GF-D8 (cell line): Measurements from ENCODE around the gene SWT1.
"Not testable (repeated sequence)": the region's sequence is repeated elsewhere in the genome, so short reads cannot be mapped to it uniquely, and the experiment has no call there.

ENCODE experiments used
- DNase-seq: peaks from one replicate; lab custom pipeline; 2025; lab: John Stamatoyannopoulos, UW

The SWT1 gene

DNA sequence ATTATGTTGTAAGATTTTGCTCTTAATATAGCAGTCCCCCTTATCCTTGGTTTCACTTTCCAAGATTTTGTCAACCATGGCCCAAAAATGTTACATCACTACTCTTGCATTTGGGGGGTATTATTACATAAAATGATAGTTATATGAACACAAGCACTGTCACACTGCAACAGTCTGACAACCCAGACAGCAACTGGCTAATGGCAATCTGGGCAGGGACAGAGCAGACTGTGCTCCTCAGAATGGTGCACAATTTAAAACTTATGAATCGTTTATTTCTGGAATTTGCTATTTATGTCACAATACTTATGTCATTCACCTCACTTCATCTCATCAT, 162.1 kb downstream of the SWT1 start:
- no peak for DNase-seq

GRCh38 chr1:185321104-185321503, 164.1 kb downstream of the SWT1 start:
- DNase-seq: not testable (repeated sequence)

- DNase-seq: not testable (repeated sequence)
Measured at GRCh38 chr1:185321653-185322221, 164.8 kb downstream of the SWT1 start.

GRCh38 chr1:185322636-185323035, 165.7 kb downstream of the SWT1 start:
- no peak for DNase-seq

DNA sequence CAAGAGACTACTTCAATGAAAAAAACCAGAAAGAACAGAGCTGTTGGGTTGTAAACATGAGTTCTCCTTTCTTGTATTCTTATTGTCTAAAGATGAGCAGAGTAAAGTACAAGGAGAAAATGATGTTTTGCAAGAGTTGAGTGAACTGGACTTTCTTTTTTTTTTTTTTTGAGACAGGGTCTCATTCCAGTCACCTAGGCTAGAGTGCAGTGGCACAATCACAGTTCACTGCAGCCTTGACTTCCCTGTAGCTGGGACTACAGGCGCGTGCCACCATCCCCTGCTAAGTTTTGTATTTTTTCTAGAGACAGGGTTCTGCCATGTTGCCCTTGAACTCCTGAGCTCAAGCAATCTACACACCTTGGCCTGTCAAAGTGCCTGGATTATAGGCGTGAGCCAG, 167.2 kb downstream of the SWT1 start:
- DNase-seq: no peak

DNA sequence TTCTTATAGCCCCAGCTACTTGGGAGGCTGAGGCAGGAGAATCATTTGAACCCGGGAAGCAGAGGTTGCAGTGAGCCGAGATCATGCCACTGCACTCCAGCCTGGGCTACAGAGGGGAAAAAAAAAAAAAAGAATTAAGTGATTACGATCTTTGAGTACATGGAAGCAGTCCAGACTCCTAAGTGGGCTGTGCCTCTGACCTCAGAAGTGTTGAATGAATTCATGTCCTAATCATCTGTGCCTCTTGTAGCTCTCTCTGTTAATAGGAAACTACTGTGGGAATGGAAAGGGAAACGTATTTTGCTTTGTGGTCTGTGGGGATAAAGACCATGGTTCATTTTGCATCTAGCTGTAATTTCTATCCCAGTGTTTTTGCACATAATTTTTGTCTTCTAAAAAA, 168.4 kb downstream of the SWT1 start:
- no peak for DNase-seq

- DNase-seq: peak; percentile 8
Measured at GRCh38 chr1:185328255-185328654, 171.3 kb downstream of the SWT1 start.

GRCh38 chr1:185334182-185334581, 177.2 kb downstream of the SWT1 start:
- no peak for DNase-seq

- no peak for DNase-seq
Measured at GRCh38 chr1:185337246-185337645, 180.3 kb downstream of the SWT1 start.

GRCh38 chr1:185338719-185339622, 182.0 kb downstream of the SWT1 start:
- DNase-seq: peak; percentile 76

DNA sequence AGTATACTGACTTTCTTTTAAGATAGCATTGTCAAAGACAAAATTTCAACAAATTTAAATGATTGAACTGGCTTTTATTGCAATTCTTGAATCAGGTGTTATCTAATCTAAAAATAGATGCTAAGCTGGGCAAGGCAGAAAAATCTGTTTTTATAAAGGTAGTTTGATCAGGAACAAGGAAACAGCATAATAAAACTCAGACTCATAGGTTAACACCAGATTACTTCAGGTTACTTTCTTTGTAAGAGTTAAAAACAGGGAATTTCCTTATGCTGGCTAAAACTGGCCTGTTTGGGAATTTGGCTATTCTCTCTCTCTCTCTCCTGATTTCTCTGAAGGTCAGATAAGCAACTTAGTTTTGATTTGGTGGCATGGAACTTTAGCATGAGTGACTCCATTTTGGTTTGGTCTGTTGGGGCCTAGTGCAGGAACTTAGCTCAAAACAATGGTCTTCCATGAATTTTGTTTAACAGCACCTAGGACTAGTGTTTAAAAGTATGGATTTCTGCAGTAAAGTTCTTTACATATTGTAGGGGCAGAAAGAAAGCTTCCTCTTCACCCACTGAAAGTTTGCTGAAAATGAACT, 184.3 kb downstream of the SWT1 start:
- DNase-seq: no peak
